IMR-90 (cell line): Measurements from ENCODE around the gene ACCSL. TPM values are rescaled to one million over a fixed set of nuclear protein-coding genes. Genes with fewer than 3 reads are reported as not detected.

Experiments
- ATAC-seq: fragments of 200-7000 bp; cut with Tn5 transposase; 2 replicates; pipeline ENCODE4 v1.9.1; 2020; ENCODE audit warnings: low read depth, mild to moderate bottlenecking, moderate library complexity
- BruUV-seq: library from RNA; stranded (reverse); fragments of 400-500 nt; replicated peaks from 2 replicates; lab custom pipeline; 2021; lab: Mats Ljungman, UMichigan
- CTCF ChIA-PET: fragments of 300-600 bp; formaldehyde crosslinking; extraction: SDS; loops from one replicate; lab custom pipeline; 2021; ENCODE audit warnings: antibody characterized with exemption; lab: Yijun Ruan, JAX
- POLR2A ChIA-PET: fragments of 300-600 bp; sonication (Branson Sonifier 250); formaldehyde crosslinking; loops from one replicate; lab custom pipeline; 2022; ENCODE audit warnings: antibody characterized with exemption; ENCODE audit not compliant: unreplicated experiment; lab: Charles Lee
- DNase-seq: peaks from one replicate; pipeline ENCODE4 v3.0.0; 2013
- H2AFZ ChIP-seq: replicated peaks from 2 replicates; pipeline ENCODE3; 2013; ENCODE audit warnings: low read length, mild to moderate bottlenecking; ENCODE audit not compliant: poor library complexity
- H2AK5ac ChIP-seq: 2 replicates; pipeline ENCODE4 v1.6.1; 2013; ENCODE audit warnings: low read depth, low read length, inconsistent platforms
- H2AK9ac ChIP-seq: replicated peaks from 2 replicates; pipeline ENCODE3; 2013; ENCODE audit warnings: mild to moderate bottlenecking, low read depth, low read length, moderate library complexity; ENCODE audit not compliant: poor library complexity
- H2BK120ac ChIP-seq: 2 replicates; pipeline ENCODE4 v1.6.1; 2013; ENCODE audit warnings: low read depth, low read length, inconsistent platforms
- H2BK15ac ChIP-seq: 3 replicates; pipeline ENCODE4 v1.6.1; 2013; ENCODE audit warnings: low read depth, low read length, inconsistent platforms
- H2BK20ac ChIP-seq: 2 replicates; pipeline ENCODE4 v1.6.1; 2013; ENCODE audit warnings: low read depth, mild to moderate bottlenecking, inconsistent platforms, low read length, moderate library complexity
- H2BK5ac ChIP-seq: 2 replicates; pipeline ENCODE4 v1.6.1; 2013; ENCODE audit warnings: mild to moderate bottlenecking, low read depth, low read length, inconsistent platforms; ENCODE audit not compliant: poor library complexity, severe bottlenecking
- H3K14ac ChIP-seq: replicated peaks from 2 replicates; pipeline ENCODE4 v1.6.1; 2013; ENCODE audit warnings: low read depth, low read length, inconsistent platforms
- H3K18ac ChIP-seq: 2 replicates; pipeline ENCODE4 v1.6.1; 2013; ENCODE audit warnings: low read depth, low read length, control low read depth
- H3K23ac ChIP-seq: 2 replicates; pipeline ENCODE4 v1.6.1; 2013; ENCODE audit warnings: low read depth, low read length, inconsistent platforms
- H3K27ac ChIP-seq: 2 replicates; pipeline ENCODE4 v1.5.1; 2013; ENCODE audit warnings: mild to moderate bottlenecking, control low read depth, low read length; ENCODE audit not compliant: insufficient read depth
- H3K27me3 ChIP-seq: 2 replicates; pipeline ENCODE4 v1.6.1; 2013; ENCODE audit warnings: low read length; ENCODE audit not compliant: control insufficient read depth, insufficient read depth
- H3K36me3 ChIP-seq: 2 replicates; pipeline ENCODE4 v1.6.1; 2013; ENCODE audit warnings: low read length, mixed read lengths; ENCODE audit not compliant: control insufficient read depth, insufficient read depth
- H3K4ac ChIP-seq: 2 replicates; pipeline ENCODE4 v1.6.1; 2013; ENCODE audit warnings: low read depth, low read length, inconsistent platforms
- H3K4me1 ChIP-seq: 2 replicates; pipeline ENCODE4 v1.6.1; 2013; ENCODE audit warnings: low read length, mixed read lengths; ENCODE audit not compliant: control insufficient read depth, insufficient read depth
- H3K4me2 ChIP-seq: 2 replicates; pipeline ENCODE4 v1.6.1; 2013; ENCODE audit warnings: low read depth, mild to moderate bottlenecking, control low read depth, low read length, moderate library complexity
- H3K4me3 ChIP-seq: 2 replicates; pipeline ENCODE4 v1.5.1; 2013; ENCODE audit warnings: low read depth, mild to moderate bottlenecking, control low read depth, low read length, moderate library complexity; ENCODE audit not compliant: insufficient read depth
- H3K56ac ChIP-seq: 2 replicates; pipeline ENCODE4 v1.6.1; 2013; ENCODE audit warnings: low read length, inconsistent platforms; ENCODE audit not compliant: insufficient read depth; ENCODE audit errors: extremely low read depth
- H3K79me1 ChIP-seq, 2 experiments: 2 replicates each; pipeline ENCODE4 v1.6.1; 2013; ENCODE audit warnings: low read length in 2 of 2, inconsistent platforms in 1 of 2, low read depth in 1 of 2
- H3K9ac ChIP-seq: 2 replicates; pipeline ENCODE4 v1.6.1; 2013; ENCODE audit warnings: low read depth, low read length, control low read depth
- H3K9me1 ChIP-seq: 2 replicates; pipeline ENCODE4 v1.6.1; 2013; ENCODE audit warnings: low read length, inconsistent platforms; ENCODE audit not compliant: insufficient read depth
- H3K9me3 ChIP-seq: 2 replicates; pipeline ENCODE4 v1.6.1; 2013; ENCODE audit warnings: low read length; ENCODE audit not compliant: control insufficient read depth, insufficient read depth
- H4K20me1 ChIP-seq: 2 replicates; pipeline ENCODE4 v1.6.1; 2013; ENCODE audit warnings: low read length, inconsistent platforms; ENCODE audit not compliant: insufficient read depth
- H4K5ac ChIP-seq: 2 replicates; pipeline ENCODE4 v1.6.1; 2013; ENCODE audit warnings: mild to moderate bottlenecking, low read depth, low read length, control low read depth
- H4K8ac ChIP-seq, 2 experiments: 2 replicates each; pipeline ENCODE4 v1.6.1; 2013; ENCODE audit warnings: low read depth in 2 of 2, low read length in 2 of 2, control low read depth in 1 of 2, inconsistent platforms in 1 of 2
- H4K91ac ChIP-seq: 2 replicates; pipeline ENCODE4 v1.6.1; 2013; ENCODE audit warnings: low read depth, low read length, inconsistent platforms; ENCODE audit not compliant: insufficient read depth
- BHLHE40 ChIP-seq: fragments of 150-350 bp; IDR thresholded peaks from 2 replicates; pipeline ENCODE4 v1.6.1; 2016; ENCODE audit warnings: mild to moderate bottlenecking, low read depth, low read length
- CTCF ChIP-seq: conservative IDR thresholded peaks from 2 replicates; pipeline ENCODE4 v1.5.1; 2012; ENCODE audit warnings: mild to moderate bottlenecking, low read depth, low read length, improper control_type of control experiment
- NFE2L2 ChIP-seq: fragments of 150-350 bp; IDR thresholded peaks from 2 replicates; pipeline ENCODE4 v1.6.1; 2016; ENCODE audit warnings: low read depth, mild to moderate bottlenecking, low read length
- RAD21 ChIP-seq: IDR thresholded peaks from 2 replicates; pipeline ENCODE4 v1.6.1; 2012; ENCODE audit warnings: low read length, improper control_type of control experiment
- RFX5 ChIP-seq: IDR thresholded peaks from 2 replicates; pipeline ENCODE4 v1.8.0; 2012; ENCODE audit warnings: low read depth, mild to moderate bottlenecking, low read length, moderate library complexity
- WGBS, 2 experiments: methylation state at CpG; one replicate each; pipeline versions ENCODE4 v1.1.5 to v1.1.7; 2013; ENCODE audit warnings: missing lambda C conversion rate in 2 of 2; ENCODE audit not compliant: insufficient read length in 1 of 2; ENCODE audit errors: extremely low coverage in 2 of 2; 5-methylcytosine and 5-hydroxymethylcytosine counted together
- dilution Hi-C: fragments of 300-500 bp; cut with HindIII; formaldehyde crosslinking; loops from one replicate; pipeline ENCODE4 v1.14.3; 2018; ENCODE audit warnings: low sequenced_read_pairs; ENCODE audit not compliant: unreplicated experiment
- in situ Hi-C: fragments of 300-500 bp; cut with MboI; formaldehyde crosslinking; loops from 3 replicates; pipeline ENCODE4 v1.14.3; 2019; ENCODE audit warnings: low sequenced_read_pairs, inconsistent platforms, mixed read lengths
- intact Hi-C: fragments of 100-400 bp; cut with micrococcal nuclease; formaldehyde crosslinking; loops from 2 replicates; pipeline ENCODE4 v1.10.0; 2022
- polyA plus RNA-seq, 3 experiments: library from polyadenylated mRNA; depleted of rRNA; stranded (reverse); fragments of >200 nt; gene quantifications; 2 replicates each; pipeline ENCODE4 v1.2.3, GENCODE V29; 2012; ENCODE audit warnings: low replicate concordance in 1 of 3
- total RNA-seq: library from RNA; depleted of rRNA; stranded (reverse); fragments of >200 nt; gene quantifications from 2 replicates; pipeline ENCODE4 v1.2.3, GENCODE V29; 2012

The ACCSL gene
- total and polyA plus RNA-seq, 2 of the 4 experiments (the other 2 are of a cell fraction) = not detected

- CTCF ChIA-PET = interaction anchor here (2.5 kb wide), 1 partner anchor 144 kb away, joined by 9 read pairs; no protein-coding TSS in a partner anchor
Observed at GRCh38 chr11:44033411-44033850, 14.3 kb upstream of the ACCSL start.

More at GRCh38 chr11:44033411-44033850, 14.3 kb upstream of the ACCSL start:
- TF ChIP-seq NFE2L2 (no peak), RAD21 (no peak), RFX5 (no peak), CTCF (no peak), BHLHE40 (no peak)
- Histone ChIP-seq H3K23ac (no peak overlapping the region), H4K20me1 (no peaks in the 10 kb centered on the region; the same call in 1 of the 2 replicates), H3K4ac (no peak overlapping the region), H3K79me1 (no peaks in the 10 kb centered on the region), H3K9me3 (no peaks in the 10 kb centered on the region), H2BK5ac (no peak overlapping the region), H3K4me2 (no peak overlapping the region), H2BK15ac (no peak overlapping the region), H3K36me3 (no peaks in the 10 kb centered on the region), H3K4me1 (peaks cover 5% of the 10 kb centered on the region; the same call in 1 of the 2 replicates), H3K9ac (no peak overlapping the region), H2AFZ (no peak overlapping the region), H3K4me3 (no peak overlapping the region), H3K14ac (no peak overlapping the region; the same call in 1 of the 2 replicates), H4K8ac (no peak overlapping the region), H4K91ac (no peak overlapping the region), H2BK20ac (no peak overlapping the region), H4K5ac (no peak overlapping the region), H2AK5ac (no peak overlapping the region), H2BK120ac (no peak overlapping the region), H3K56ac (no peak overlapping the region), H2AK9ac (no peak overlapping the region), H3K27me3 (peaks cover 16% of the 10 kb centered on the region), H3K27ac (no peak overlapping the region), H3K9me1 (peaks cover 2% of the 10 kb centered on the region; the same call in 1 of the 2 replicates), H3K18ac (no peak overlapping the region)
- POLR2A ChIA-PET = no interaction called here
- in situ Hi-C loops = no loop called here
- BruUV-seq = no TSS peak
- ATAC-seq (no peak), DNase-seq (no peak)
- intact Hi-C loops = no loop called here
- WGBS, 2 experiments = no CpG with 5 or more reads among the region's 3 CpGs
- dilution Hi-C loops = loop anchor here (25.0 kb wide), 1 partner anchor 121 kb away; no protein-coding TSS in a partner anchor
